Measurements from ENCODE around the gene TMTC4. TPM values are rescaled to one million over a fixed set of nuclear protein-coding genes. Genes with fewer than 3 reads are reported as not detected.

The TMTC4 gene
- total RNA-seq, 2 experiments from 2014 or later, result 8.0 to 9.3 TPM

DNA sequence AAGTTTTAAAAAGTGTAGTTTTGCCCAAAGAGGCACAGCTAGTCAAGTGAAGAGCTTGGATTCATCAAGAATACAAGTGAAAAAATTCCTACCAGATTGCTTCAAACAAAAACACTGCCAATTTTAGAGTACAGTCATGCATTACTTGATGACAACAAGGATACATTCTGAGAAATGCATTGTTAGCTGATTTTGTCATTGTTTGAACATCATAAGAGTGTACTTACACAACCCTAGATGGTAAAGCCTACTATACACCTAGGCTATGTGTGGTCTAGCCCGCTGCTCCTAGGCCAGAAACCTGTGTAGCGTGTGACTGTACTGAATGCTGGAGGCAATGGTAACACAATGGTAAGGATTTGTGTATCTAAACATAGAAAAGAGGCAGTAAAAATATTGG lies 41.1 kb downstream of the TMTC4 start:
- Mint-ChIP-seq H3K27me3 (no peaks in the 10 kb centered on the region), H3K27ac (no peak overlapping the region), H3K9me3 (no peaks in the 10 kb centered on the region), H3K4me3 (no peak overlapping the region), H3K36me3 (ENCODE audit: low read depth) (peaks cover 96% of the 10 kb centered on the region), H3K4me1 (ENCODE audit: low read depth) (no peaks in the 10 kb centered on the region)
- intact Hi-C loops (cut with DNase I, micrococcal nuclease), result no loop called here
- Histone ChIP-seq H3K4me3 (ENCODE audit: low read length) (no peak overlapping the region), H3K36me3 (ENCODE audit: insufficient read depth, low read length) (peaks cover 43% of the 10 kb centered on the region), H3K27me3 (ENCODE audit: control insufficient read depth in 1 of 2, insufficient read depth in 2 of 2, low read length in 2 of 2) (no peaks in the 10 kb centered on the region), H3K27ac (ENCODE audit: low read depth in 1 of 2, low read length in 2 of 2) (no peak overlapping the region), H3K9me3 (ENCODE audit: control insufficient read depth in 1 of 2, insufficient read depth in 1 of 2, low read length in 2 of 2) (no peaks in the 10 kb centered on the region), H3K4me1 (ENCODE audit: insufficient read depth, low read length) (no peaks in the 10 kb centered on the region)
- TF ChIP-seq, protein P1, sequence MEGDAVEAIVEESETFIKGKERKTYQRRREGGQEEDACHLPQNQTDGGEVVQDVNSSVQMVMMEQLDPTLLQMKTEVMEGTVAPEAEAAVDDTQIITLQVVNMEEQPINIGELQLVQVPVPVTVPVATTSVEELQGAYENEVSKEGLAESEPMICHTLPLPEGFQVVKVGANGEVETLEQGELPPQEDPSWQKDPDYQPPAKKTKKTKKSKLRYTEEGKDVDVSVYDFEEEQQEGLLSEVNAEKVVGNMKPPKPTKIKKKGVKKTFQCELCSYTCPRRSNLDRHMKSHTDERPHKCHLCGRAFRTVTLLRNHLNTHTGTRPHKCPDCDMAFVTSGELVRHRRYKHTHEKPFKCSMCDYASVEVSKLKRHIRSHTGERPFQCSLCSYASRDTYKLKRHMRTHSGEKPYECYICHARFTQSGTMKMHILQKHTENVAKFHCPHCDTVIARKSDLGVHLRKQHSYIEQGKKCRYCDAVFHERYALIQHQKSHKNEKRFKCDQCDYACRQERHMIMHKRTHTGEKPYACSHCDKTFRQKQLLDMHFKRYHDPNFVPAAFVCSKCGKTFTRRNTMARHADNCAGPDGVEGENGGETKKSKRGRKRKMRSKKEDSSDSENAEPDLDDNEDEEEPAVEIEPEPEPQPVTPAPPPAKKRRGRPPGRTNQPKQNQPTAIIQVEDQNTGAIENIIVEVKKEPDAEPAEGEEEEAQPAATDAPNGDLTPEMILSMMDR (IDR thresholded peaks at IDR 0.05), result no peak
- ATAC-seq (ENCODE audit: poor library complexity) (no peak), DNase-seq (no peak)
- ChIA-PET POLR2A (no interaction called here), CTCF (no interaction called here)

DNA sequence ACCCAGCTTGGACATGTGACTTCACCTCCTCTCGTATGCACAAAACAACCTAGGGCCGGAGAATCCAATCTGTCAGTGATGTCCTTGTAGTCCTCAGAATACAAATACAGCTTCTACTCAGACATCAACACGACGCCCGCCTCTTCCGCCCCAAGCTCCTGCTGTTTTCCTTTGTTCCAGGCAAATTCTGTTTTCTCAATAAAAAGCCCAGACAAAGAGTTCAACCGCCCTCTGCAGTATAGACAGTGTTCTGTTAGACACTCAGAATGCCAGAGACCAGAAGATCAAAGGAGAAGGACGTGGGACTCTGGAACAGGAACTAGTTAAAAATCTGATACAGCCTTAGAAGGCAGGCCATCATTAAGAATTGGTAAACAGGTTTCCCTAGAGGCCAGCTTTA lies 44.0 kb downstream of the TMTC4 start:
- no peak for DNase-seq
- H3K4me1 Mint-ChIP-seq (ENCODE audit: low read depth), result no peaks in the 10 kb centered on the region
- peaks cover 95% of the 10 kb centered on the region for H3K36me3 Mint-ChIP-seq (ENCODE audit: low read depth)
- no peaks in the 10 kb centered on the region for H3K9me3 Mint-ChIP-seq
- H3K4me3 Mint-ChIP-seq, result no peak overlapping the region
- intact Hi-C loops (cut with DNase I, micrococcal nuclease), result no loop called here
- no peaks in the 10 kb centered on the region for H3K4me1 ChIP-seq (ENCODE audit: insufficient read depth, low read length)
- H3K4me3 ChIP-seq (ENCODE audit: low read length), result no peak overlapping the region
- peaks cover 38% of the 10 kb centered on the region for H3K36me3 ChIP-seq (ENCODE audit: insufficient read depth, low read length)
- ChIA-PET CTCF (interaction anchor here (0.5 kb wide), 1 partner anchor 61 kb away, joined by 3 read pairs; no protein-coding TSS in a partner anchor), POLR2A (no interaction called here)
- H3K27ac ChIP-seq (ENCODE audit: low read depth in 1 of 2, low read length in 2 of 2), result no peak overlapping the region
- H3K27ac Mint-ChIP-seq, result no peak overlapping the region
- no peak for ATAC-seq (ENCODE audit: poor library complexity)
- H3K9me3 ChIP-seq (ENCODE audit: control insufficient read depth in 1 of 2, insufficient read depth in 1 of 2, low read length in 2 of 2), result no peaks in the 10 kb centered on the region
- no peaks in the 10 kb centered on the region for H3K27me3 ChIP-seq (ENCODE audit: control insufficient read depth in 1 of 2, insufficient read depth in 2 of 2, low read length in 2 of 2)
- no peaks in the 10 kb centered on the region for H3K27me3 Mint-ChIP-seq
- TF ChIP-seq, protein P1 (IDR thresholded peaks at IDR 0.05), result no peak

DNA sequence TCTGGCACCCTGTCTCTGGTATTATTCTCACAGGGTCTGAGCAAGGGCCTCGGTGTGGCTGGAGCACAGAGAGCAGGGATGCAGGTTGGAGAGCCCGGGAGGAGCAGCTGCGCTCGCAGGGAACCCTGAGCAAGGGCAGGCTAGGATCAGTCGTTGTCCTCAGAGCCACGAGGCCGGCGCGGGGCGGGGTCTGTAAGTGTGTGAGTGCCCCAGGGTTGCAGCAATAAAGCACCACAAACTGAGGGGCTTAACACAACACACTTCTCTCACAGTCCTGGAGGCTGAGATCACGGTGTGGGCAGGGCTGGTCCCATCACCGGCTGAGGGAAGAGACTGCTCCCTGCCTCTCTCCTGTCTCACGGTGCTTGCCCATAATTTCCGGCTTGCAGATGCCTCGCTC lies 47.5 kb downstream of the TMTC4 start:
- Histone ChIP-seq H3K4me3 (ENCODE audit: low read length) (no peak overlapping the region), H3K36me3 (ENCODE audit: insufficient read depth, low read length) (peaks cover 26% of the 10 kb centered on the region), H3K4me1 (ENCODE audit: insufficient read depth, low read length) (no peaks in the 10 kb centered on the region), H3K9me3 (ENCODE audit: control insufficient read depth in 1 of 2, insufficient read depth in 1 of 2, low read length in 2 of 2) (no peaks in the 10 kb centered on the region), H3K27me3 (ENCODE audit: control insufficient read depth in 1 of 2, insufficient read depth in 2 of 2, low read length in 2 of 2) (no peaks in the 10 kb centered on the region), H3K27ac (ENCODE audit: low read depth in 1 of 2, low read length in 2 of 2) (no peak overlapping the region)
- ChIA-PET POLR2A (no interaction called here), CTCF (interaction anchor here (1.0 kb wide), 1 partner anchor 8 kb away, joined by 3 read pairs; no protein-coding TSS in a partner anchor)
- DNase-seq, result no peak
- no peak for ATAC-seq (ENCODE audit: poor library complexity)
- intact Hi-C loops (cut with DNase I, micrococcal nuclease), result no loop called here
- Mint-ChIP-seq H3K4me1 (ENCODE audit: low read depth) (no peaks in the 10 kb centered on the region), H3K36me3 (ENCODE audit: low read depth) (peaks cover 95% of the 10 kb centered on the region), H3K27me3 (no peaks in the 10 kb centered on the region), H3K27ac (no peak overlapping the region), H3K9me3 (peaks cover 2% of the 10 kb centered on the region), H3K4me3 (no peak overlapping the region)
- TF ChIP-seq, protein P1 (IDR thresholded peaks at IDR 0.05), result no peak
